Measurements from ENCODE around the gene ZNF592.

- TF ChIP-seq POLR2AphosphoS5 (IDR thresholded peaks at IDR 0.05; ENCODE audit: low read depth) (no peak), CTCF (IDR thresholded peaks at IDR 0.05; ENCODE audit: insufficient read depth, low read length) (no peak), SPI1 (IDR thresholded peaks at IDR 0.05; ENCODE audit: borderline replicate concordance, low read depth) (no peak), REST (IDR thresholded peaks at IDR 0.05; ENCODE audit: insufficient replicate concordance, low read depth) (no peak)
Measured at GRCh38 chr15:84830036-84830435, 81.6 kb downstream of the ZNF592 start.

Data from HL-60 (cell line).